IPS DF 4.7 (cell line): ENCODE measurements around the gene FADS3.

ENCODE experiments used
- DNase-seq: peaks from one replicate; pipeline ENCODE4 v3.0.0-alpha.2; 2013; ENCODE audit warnings: low spot score; ENCODE audit errors: extremely low read depth

The FADS3 gene

GRCh38 chr11:61839742-61840141, 51.6 kb downstream of the FADS3 start:
- DNase-seq = no peak

- DNase-seq = no peak
Measured at GRCh38 chr11:61838921-61839320, 52.4 kb downstream of the FADS3 start.

DNA sequence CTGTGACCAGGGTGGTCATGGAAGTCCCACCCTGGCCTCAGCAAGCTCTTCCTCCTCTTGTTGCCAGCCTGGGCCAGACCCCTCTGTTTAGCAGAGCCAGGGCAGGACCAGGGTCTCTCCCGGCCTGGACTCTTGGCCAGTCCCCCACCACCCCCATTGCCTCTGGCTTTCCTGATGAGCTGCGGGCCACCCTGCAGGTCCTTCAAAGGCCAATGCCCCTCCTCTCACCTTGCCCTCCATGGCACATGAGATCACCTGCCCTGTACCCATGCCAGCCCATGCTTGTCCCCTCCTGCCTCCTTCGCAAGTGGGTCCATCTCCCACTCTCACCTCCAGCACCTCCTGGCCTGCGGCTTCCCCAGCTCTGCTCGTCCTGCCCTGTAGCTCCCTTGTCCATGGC, 52.8 kb downstream of the FADS3 start:
- DNase-seq = no peak

- no peak for DNase-seq
Measured at GRCh38 chr11:61837411-61838005, 53.8 kb downstream of the FADS3 start.

DNA sequence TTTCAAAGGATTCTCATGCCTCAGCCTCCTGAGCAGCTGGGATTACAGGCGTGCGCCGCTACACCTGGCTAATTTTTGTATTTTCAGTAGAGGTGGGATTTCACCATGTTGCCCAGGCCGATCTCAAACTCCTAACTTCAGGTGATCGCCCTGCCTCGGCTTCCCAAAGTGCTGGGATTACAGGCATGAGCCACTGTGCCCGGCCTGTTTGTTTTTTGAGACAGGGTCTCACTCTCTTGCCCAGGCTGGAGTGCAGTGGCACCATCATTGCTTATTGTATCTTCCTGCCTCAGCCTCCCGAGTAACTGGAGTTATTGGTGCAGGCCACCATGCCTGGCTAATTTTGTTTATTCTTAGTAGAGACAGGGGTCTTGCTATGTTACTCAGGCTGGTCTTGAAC, 55.2 kb downstream of the FADS3 start:
- DNase-seq = no peak

- no peak for DNase-seq
Measured at GRCh38 chr11:61834278-61835048, 56.9 kb downstream of the FADS3 start.

GRCh38 chr11:61833926-61834277, 57.4 kb downstream of the FADS3 start:
- no peak for DNase-seq

GRCh38 chr11:61833471-61833870, 57.9 kb downstream of the FADS3 start:
- no peak for DNase-seq

DNA sequence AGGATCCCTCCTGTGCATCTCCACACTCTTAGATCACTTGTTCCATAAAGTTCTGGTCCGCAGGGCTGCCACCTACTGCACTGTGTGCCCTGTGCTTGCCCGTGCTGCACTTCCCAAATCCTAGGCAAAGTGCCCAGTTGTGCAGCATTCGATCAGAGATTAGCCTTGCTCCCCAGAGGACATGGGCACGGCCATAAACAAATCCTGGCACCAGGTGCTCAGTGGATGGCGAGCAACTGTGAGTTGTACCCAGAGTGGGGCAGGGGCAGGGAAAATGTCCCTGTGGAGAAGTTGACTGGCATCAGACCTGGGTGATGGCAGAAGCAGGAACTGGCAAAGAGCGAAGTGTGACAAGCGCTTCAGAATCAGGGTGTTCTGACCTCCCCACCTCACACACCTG, 58.6 kb downstream of the FADS3 start:
- no peak for DNase-seq

- no peak for DNase-seq
Measured at GRCh38 chr11:61832207-61832606, 59.1 kb downstream of the FADS3 start.

- no peak for DNase-seq
Measured at GRCh38 chr11:61830237-61831105, 60.9 kb downstream of the FADS3 start.

GRCh38 chr11:61829806-61830205, 61.5 kb downstream of the FADS3 start:
- DNase-seq = no peak

DNA sequence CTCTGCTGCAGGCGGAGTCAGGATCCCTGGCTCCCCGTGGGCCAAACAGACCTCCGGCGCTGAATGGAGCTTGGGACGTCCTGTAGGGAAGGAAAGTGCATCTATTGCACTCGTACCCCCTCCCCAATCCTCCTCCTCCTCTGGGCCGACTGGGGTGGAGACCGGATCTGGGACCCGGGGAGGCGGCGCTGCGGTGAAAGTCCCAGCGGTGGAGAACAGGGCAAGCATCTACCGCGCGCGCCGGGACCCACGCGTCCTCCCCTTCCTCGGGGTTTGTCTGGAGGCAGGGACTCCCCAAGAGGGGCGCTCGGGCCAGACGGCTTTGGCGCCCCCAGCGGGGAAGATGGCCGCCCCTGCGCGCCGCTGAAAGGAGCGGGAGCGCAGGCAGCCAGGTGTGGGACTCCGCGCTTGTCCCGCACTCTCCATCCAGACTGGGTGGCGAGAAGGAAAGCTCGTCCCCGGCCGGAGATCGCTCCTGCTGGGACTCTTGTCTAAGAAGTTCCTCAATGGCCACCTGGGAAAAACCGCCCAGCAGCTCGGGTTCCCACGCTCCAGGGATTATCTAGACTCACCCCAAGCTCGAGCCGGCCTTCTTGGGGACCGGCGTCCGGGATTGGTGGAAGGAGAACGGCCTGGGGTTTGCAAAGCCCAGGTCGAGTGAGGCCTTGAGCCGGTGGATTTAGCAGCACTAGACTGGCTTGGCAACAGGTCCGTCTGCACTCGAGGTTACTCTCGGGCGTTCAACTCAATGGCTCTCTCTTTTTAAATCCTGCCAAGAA, 62.5 kb downstream of the FADS3 start:
- DNase-seq = no peak

- DNase-seq = no peak
Measured at GRCh38 chr11:61828379-61828628, 63.0 kb downstream of the FADS3 start.

GRCh38 chr11:61827571-61828378, 63.6 kb downstream of the FADS3 start, which contains the start of gene FADS2:
TSS of gene FADS2 (plus strand) at chr11:61828300. CDS start at chr11:61828391, 91 bp downstream.
- no peak for DNase-seq

GRCh38 chr11:61826930-61827570, 64.3 kb downstream of the FADS3 start:
- DNase-seq = no peak
